ENCODE results near the gene IL33.

DNA sequence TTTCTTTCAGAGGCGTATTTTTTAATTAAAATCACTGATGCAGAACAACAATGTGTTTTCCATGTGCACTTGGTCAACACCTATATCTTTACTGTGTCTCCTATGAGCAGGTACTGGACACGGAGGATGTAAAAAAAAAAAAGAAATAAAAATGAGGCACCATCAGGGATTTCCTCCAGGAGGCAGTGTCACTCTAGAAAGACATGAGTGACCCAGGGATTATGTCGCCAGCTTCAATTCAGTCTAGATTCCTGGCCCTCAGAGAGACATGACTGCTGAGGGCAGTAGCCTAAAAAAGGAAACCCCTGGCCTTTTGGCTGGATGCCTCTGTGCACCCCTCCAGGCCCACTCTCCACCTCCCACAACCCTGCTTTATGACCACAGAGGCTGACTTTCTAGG lies 18.3 kb upstream of the IL33 start:
- TF ChIP-seq, protein P1, sequence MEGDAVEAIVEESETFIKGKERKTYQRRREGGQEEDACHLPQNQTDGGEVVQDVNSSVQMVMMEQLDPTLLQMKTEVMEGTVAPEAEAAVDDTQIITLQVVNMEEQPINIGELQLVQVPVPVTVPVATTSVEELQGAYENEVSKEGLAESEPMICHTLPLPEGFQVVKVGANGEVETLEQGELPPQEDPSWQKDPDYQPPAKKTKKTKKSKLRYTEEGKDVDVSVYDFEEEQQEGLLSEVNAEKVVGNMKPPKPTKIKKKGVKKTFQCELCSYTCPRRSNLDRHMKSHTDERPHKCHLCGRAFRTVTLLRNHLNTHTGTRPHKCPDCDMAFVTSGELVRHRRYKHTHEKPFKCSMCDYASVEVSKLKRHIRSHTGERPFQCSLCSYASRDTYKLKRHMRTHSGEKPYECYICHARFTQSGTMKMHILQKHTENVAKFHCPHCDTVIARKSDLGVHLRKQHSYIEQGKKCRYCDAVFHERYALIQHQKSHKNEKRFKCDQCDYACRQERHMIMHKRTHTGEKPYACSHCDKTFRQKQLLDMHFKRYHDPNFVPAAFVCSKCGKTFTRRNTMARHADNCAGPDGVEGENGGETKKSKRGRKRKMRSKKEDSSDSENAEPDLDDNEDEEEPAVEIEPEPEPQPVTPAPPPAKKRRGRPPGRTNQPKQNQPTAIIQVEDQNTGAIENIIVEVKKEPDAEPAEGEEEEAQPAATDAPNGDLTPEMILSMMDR (IDR thresholded peaks at IDR 0.05): peak; percentile 45 to 61 (median 51)
- TF ChIP-seq POLR2A (IDR thresholded peaks at IDR 0.05): no peak
